H54 (cell line): ENCODE data around the gene AP2A1.

ENCODE experiments used
- DNase-seq: peaks from one replicate; pipeline ENCODE4 v3.0.0; 2011; ENCODE audit warnings: low spot score, mixed read lengths; ENCODE audit not compliant: insufficient read length
- FAIRE-seq: peaks from 3 replicates; lab custom pipeline; 2011; peaks lifted over from hg19 to GRCh38; lab: Jason Lieb, UNC
- POLR2A ChIP-seq: IDR thresholded peaks from 2 replicates; pipeline ENCODE4 v1.6.1; 2011; ENCODE audit warnings: low read depth, mild to moderate bottlenecking, low read length

The AP2A1 gene

DNA sequence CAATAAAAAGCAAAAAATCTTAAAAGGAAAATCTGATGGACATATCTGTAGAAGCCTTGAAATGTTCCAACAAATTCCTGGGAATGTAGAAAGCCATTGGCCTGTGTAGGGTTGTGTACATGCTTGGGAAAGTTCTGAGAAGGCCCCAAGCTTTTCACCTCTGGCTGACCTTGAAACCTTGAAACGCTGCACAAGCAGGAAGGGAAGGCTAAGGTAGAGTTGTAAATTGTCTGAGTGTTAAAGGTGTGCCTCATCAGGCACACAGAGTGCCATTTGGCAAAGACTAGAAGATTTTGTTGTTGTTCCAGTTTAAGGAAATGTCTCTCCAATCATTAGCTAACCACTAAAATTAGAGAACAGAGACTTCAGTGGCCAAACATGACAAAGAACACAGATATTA, 14.1 kb upstream of the AP2A1 start:
- FAIRE-seq, result no peak
- DNase-seq, result no peak
- TF ChIP-seq POLR2A, result no peak

DNA sequence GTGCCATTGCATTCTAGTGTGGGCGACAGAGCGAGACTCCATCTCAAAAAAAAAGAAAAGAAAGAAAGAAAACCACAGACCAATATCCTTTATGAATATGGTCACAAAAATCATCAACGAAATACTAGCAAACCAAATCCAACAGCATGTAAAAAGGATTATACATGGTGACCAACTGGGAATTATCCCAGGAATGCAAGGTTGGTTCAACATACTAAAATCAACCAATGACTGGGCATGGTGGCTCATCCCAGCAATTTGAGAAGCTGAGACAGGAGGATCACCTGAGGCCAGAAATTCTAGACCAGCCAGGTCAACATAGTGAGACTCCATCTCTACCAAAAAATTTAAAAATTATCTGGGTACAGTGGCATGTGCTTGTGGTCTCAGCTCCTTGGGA, 10.8 kb upstream of the AP2A1 start:
- no peak for FAIRE-seq
- TF ChIP-seq POLR2A, result no peak
- DNase-seq, result no peak

- DNase-seq (peak; percentile 72), FAIRE-seq (no peak)
- TF ChIP-seq POLR2A, result peak; percentile 22
These were observed 8.5 kb upstream of the AP2A1 start for GRCh38 chr19:49758292-49758691.

DNA sequence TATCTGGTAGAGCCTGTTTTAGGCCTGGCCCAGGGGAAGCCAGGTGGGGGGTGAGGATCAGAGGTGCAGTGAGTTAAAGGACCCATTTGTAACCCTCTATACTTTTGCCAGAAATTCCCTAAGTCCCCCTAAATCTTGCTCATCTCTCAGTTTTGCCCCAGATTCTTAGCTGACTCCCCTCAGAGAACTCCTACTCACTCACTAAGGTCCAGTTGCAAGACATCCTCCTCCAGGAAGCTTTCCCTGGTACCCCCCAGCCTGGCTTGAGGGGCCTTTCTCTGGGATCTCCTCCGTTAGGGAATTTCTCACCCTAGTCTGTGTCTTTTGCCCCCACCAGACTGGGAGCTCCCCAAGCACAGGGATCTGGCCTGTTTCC, 5.6 kb upstream of the AP2A1 start:
- TF ChIP-seq POLR2A, result no peak
- DNase-seq, result no peak
- no peak for FAIRE-seq

DNA sequence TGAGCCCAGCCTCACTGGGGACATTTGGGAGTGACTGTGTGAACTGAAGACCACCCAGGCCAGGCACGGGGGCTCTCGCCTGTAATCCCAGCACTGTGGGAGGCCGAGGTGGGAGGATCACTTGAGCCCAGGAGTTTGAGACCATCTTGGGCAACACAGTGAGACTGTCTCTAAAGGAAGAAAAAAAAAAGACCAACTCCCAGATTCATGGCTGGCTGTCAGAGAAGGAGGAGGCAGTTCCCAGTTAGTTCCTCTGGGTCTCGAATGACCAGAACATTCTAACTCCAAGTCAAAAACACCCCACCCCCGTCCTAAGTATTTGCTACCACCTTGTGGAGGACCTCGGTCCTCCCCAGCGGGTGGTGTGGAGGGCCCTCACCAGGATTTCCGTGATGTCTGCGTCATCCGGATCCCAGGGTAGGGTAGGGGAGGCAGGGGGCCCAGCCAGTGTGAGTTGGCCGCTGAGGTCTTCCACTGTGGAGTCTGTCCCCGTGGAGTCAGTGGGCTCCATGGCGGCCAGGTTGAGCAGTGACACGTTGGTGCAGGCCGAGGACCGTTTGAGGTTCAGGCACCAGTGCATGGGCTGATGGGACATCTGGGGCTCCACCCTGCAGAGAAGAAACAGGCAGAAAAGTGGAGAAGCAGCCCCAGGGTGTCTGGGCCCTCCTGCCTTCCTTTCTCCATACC, 5.0 kb upstream of the AP2A1 start:
- FAIRE-seq, result no peak

GRCh38 chr19:49763230-49763629, 3.6 kb upstream of the AP2A1 start, which contains the start of gene TSKS:
Gene TSKS, minus strand, starts transcription at chr19:49763306. Its CDS starts 59 bp downstream, at chr19:49763247.
- FAIRE-seq (no peak), DNase-seq (no peak)
- no peak for TF ChIP-seq POLR2A

More for the DNA sequence above, 5.0 kb upstream of the AP2A1 start:
- DNase-seq, result no peak
- TF ChIP-seq POLR2A, result no peak

GRCh38 chr19:49764341-49764740, 2.5 kb upstream of the AP2A1 start:
- no peak for TF ChIP-seq POLR2A
- DNase-seq (no peak), FAIRE-seq (no peak)

- TF ChIP-seq POLR2A, result peak; percentile 63
- DNase-seq (peak; percentile 99), FAIRE-seq (peak; percentile 93)
These were observed 533 bp upstream of the AP2A1 start for GRCh38 chr19:49766007-49766929.

GRCh38 chr19:49767381-49767780, 580 bp downstream of the AP2A1 start:
- FAIRE-seq, result no peak
- DNase-seq, result no peak
- TF ChIP-seq POLR2A, result no peak

DNA sequence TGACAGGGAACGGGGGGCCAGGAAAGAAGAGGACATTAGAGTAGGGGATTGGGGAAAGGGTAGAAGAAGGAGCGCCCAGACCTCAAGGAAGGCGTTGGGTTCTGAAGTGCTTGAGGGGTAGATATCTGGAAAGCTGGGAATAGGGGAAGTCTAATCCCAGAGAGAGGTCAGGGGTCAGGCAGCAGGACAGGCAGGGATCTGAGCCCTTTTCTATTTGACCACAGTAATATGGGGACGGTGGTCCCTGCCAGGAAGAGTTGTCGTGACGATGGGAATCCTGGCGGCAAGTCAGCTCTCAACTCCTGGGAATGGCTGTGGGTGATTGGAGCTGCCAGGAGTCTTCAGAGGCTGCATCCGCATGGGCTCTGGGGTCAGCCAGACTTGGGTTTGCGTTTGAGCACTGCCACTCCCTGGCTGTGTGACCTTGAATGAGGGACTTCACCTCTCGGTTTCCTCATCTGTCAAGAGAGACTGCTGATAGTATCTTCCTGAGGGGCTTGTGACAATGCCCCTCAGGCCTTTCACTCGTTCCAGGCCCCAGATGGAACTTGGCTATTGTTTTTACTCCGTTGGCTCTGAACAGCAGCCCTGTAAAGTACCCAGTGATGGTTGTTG, 1.3 kb downstream of the AP2A1 start:
- no peak for DNase-seq
- no peak for TF ChIP-seq POLR2A
- FAIRE-seq, result no peak

- DNase-seq (no peak), FAIRE-seq (no peak)
- TF ChIP-seq POLR2A, result no peak
These were observed 3.7 kb downstream of the AP2A1 start for GRCh38 chr19:49770529-49770928.

- FAIRE-seq (no peak), DNase-seq (no peak)
- TF ChIP-seq POLR2A, result no peak
These were observed 4.9 kb downstream of the AP2A1 start for GRCh38 chr19:49771674-49772139.

DNA sequence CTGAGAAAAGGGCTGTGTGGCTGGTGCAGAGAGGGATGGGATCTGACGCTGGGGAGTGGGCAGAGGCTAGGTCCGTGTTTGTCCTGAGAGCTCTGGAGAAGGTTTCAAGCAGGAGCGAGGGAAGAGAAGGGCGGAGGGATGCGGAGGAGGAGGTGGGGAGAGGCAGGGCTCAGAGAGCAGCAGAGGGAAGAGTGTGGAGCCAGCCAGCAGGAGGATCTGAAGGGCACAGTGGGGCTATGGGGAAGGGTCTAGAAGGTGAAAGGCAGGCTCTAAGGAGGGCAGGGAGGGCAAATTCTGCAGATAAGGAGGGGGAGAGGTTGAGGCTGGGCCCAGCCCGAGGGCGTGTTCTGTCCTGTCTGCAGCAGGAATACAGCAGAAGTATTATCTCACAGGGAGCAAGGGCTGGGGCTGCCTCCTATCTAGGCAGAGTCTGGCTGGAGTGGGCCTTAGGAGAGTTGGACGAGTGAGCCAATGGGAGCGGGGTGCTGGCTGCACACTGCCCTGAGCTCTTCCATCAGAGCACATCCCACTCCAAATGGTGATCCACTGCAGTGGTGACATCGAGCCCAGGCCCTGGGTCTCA, 6.1 kb downstream of the AP2A1 start:
- no peak for TF ChIP-seq POLR2A
- no peak for DNase-seq
- FAIRE-seq, result no peak

GRCh38 chr19:49773663-49774350, 7.0 kb downstream of the AP2A1 start:
- no peak for DNase-seq
- no peak for FAIRE-seq
- TF ChIP-seq POLR2A, result no peak
